ENCODE data around the gene PRR11.
"Not testable (repeated sequence)": the region's sequence is repeated elsewhere in the genome, so short reads cannot be mapped to it uniquely, and the experiment has no call there.

The PRR11 gene

GRCh38 chr17:59155439-59156177 lies at the start of gene PRR11:
PRR11 (plus strand) TSS chr17:59155746; CDS start chr17:59169753, 14,007 bp downstream.
- DNase-seq: peak; percentile 90

GRCh38 chr17:59105852-59106462 lies 49.6 kb upstream of the PRR11 start:
- peak; percentile 76 for DNase-seq

GRCh38 chr17:59106463-59107305 lies 48.9 kb upstream of the PRR11 start, which contains the start of gene TRIM37:
TRIM37 (minus strand) TSS chr17:59106880; CDS start chr17:59106461, 419 bp downstream.
- peak; percentile 98 for DNase-seq

- DNase-seq: no peak
Observed at GRCh38 chr17:59107306-59107670, 48.3 kb upstream of the PRR11 start.

- DNase-seq: no peak
Observed at GRCh38 chr17:59108400-59109102, 47.0 kb upstream of the PRR11 start.

- no peak for DNase-seq
Observed at GRCh38 chr17:59110973-59111372, 44.6 kb upstream of the PRR11 start.

- no peak for DNase-seq
Observed at GRCh38 chr17:59111539-59111938, 44.0 kb upstream of the PRR11 start.

GRCh38 chr17:59115474-59115873 lies 40.1 kb upstream of the PRR11 start:
- no peak for DNase-seq

- no peak for DNase-seq
Observed at GRCh38 chr17:59121901-59122480, 33.6 kb upstream of the PRR11 start.

GRCh38 chr17:59124665-59125064 lies 30.9 kb upstream of the PRR11 start:
- DNase-seq: no peak

GRCh38 chr17:59126809-59127417 lies 28.6 kb upstream of the PRR11 start:
- DNase-seq: no peak

- DNase-seq: no peak
Observed at GRCh38 chr17:59129814-59130213, 25.7 kb upstream of the PRR11 start.

GRCh38 chr17:59131131-59131530 lies 24.4 kb upstream of the PRR11 start:
- no peak for DNase-seq

GRCh38 chr17:59138339-59138738 lies 17.2 kb upstream of the PRR11 start:
- DNase-seq: not testable (repeated sequence)

- no peak for DNase-seq
Observed at GRCh38 chr17:59139939-59140338, 15.6 kb upstream of the PRR11 start.

GRCh38 chr17:59141860-59142259 lies 13.7 kb upstream of the PRR11 start:
- DNase-seq: no peak

- no peak for DNase-seq
Observed at GRCh38 chr17:59145571-59146096, 9.9 kb upstream of the PRR11 start.

GRCh38 chr17:59149051-59149450 lies 6.5 kb upstream of the PRR11 start:
- no peak for DNase-seq

- DNase-seq: no peak
Observed at GRCh38 chr17:59149841-59150511, 5.6 kb upstream of the PRR11 start.

GRCh38 chr17:59151006-59151405 lies 4.5 kb upstream of the PRR11 start:
- no peak for DNase-seq

GRCh38 chr17:59151591-59151990 lies 4.0 kb upstream of the PRR11 start:
- DNase-seq: no peak

Measured in activated gamma-delta T cell treated with Interleukin-2 at 50 U/mL for 16 hours (primary cell).